Inflammatory macrophage treated with lipopolysaccharide for 4 hours (primary cell): ENCODE data around the gene UNCX.

Source experiments
- DNase-seq: peaks from one replicate; pipeline ENCODE4 v3.0.0-alpha.2; 2020

Gene UNCX

GRCh38 chr7:1281068-1281467, 48.4 kb downstream of the UNCX start:
- DNase-seq = no peak

- DNase-seq = no peak
Observed at GRCh38 chr7:1282679-1283078, 50.0 kb downstream of the UNCX start.

- no peak for DNase-seq
Observed at GRCh38 chr7:1283337-1283736, 50.7 kb downstream of the UNCX start.

GRCh38 chr7:1283941-1284742, 51.5 kb downstream of the UNCX start:
- no peak for DNase-seq

GRCh38 chr7:1284743-1285458, 52.2 kb downstream of the UNCX start:
- DNase-seq = no peak

GRCh38 chr7:1285556-1286301, 53.1 kb downstream of the UNCX start:
- no peak for DNase-seq
